ENCODE data around the gene ZNF860.

ZNF860 gene

DNA sequence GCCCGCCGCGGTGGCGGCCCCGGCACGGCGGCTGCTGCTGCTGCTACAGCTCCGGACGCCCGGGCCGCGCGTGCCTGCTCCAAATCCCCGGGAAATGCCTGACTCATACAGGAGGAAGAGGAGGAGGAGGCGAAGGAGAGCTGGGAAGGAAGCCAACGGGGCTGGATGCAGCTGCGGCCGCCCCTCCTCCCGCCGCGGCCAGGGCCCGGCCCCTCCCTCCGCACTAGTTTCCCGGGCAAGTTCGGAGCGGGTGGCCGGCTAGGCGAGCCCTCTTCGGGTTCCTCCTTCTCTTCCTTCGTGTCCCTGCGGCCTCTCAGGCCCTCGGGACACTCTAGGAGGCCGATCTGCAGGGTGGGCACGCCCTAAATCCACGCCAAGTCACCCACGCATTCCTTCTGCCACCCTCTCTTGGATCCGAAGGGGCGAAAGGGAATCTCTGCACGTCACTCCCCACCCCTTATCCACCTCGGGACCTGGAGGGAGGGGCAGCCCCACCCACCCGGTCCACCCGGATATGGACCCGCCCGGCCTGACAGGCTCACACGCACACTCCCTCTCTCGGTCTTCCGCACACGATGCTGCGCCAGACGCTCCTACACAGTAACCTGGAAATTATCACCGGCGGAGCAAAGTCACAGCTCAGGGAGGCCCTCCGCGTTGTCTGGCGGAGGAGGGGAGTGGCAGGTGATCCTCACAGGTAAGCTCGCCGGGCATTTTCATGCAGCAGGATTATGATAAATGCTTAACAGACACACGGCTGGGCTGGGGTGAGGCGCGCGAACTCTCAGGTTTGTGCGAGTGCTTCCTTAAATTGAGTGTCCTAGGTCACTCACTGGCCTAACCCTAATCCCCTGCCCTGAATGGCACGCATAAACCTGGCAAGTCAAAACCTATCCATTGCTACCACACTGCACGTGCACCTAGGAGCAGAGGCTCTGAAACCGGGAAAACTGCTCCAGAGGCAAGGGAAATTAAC lies at the start of gene ZNF860, which contains the start of gene OSBPL10:
ZNF860 (plus strand) TSS at position 545 of the 976 bp plus-strand sequence. CDS start 7,330 bp downstream, outside the sequence.
OSBPL10 (minus strand) TSS at position 57 of the 976 bp plus-strand sequence. CDS start 83 bp downstream, outside the sequence.
- peak in 1 of 4 experiments; percentile 27 for DNase-seq (ENCODE audit: low read depth in 4 of 4, low spot score in 1 of 4)

DNA sequence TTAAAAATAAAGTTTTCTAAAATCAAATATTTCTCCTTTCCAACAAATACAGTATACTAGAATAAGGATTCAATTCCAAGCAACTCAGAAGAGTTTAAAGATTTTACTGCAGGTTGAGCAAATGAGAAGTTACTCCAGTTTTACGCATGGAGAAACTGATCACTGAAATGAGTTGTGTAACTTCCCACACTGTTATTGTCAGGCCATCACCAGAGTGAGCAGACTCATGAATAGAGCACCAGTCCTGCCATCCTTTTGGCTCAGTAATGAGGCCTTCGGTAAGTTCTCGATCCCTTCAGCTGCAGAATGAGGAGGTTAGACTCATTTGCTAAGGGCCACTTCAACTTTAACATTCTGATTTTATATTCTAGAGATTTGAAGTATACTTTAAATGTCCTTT lies 48.6 kb upstream of the ZNF860 start:
- no peak for DNase-seq (ENCODE audit: low read depth in 4 of 4, low spot score in 1 of 4)

DNA sequence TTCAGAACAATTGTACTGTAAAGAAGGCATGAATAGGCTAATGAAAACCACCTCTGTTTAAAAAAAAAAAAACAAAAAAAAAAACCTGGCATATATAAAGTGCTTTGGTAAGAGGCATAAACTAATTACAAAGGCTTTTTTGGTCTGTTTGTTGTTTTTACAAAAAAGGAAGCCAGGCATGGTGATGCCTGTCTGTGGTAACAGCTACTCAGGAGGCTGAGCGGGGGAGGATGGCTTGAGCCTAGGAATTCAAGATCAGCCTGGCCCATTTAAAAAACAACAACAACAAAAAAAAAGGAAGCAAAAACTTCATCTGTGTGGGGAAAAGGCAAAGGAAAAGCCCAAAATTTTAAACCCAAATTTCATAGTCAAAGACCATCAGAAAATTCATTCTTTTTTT lies 47.5 kb upstream of the ZNF860 start:
- DNase-seq (ENCODE audit: low read depth in 4 of 4, low spot score in 1 of 4), result no peak

DNA sequence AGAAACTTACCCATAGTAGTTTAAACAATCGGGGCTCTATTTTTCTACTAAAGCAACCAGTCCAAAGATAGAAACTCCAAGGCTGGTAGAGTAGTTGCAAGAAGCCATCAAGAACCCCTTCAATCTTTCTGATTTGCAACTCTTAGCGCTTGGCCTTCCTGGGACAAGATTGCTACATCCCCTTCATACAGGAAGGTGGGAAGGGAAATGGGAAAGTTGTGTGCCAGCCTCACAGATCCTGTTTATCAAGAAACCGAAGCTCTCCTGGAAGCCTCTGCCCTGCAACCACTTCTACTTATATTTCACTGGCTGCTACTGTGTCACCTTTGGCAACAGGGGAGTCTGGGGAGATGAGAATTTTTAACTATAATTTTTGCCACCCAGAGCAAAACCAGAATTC lies 46.7 kb upstream of the ZNF860 start:
- no peak for DNase-seq (ENCODE audit: low read depth in 4 of 4, low spot score in 1 of 4)

DNA sequence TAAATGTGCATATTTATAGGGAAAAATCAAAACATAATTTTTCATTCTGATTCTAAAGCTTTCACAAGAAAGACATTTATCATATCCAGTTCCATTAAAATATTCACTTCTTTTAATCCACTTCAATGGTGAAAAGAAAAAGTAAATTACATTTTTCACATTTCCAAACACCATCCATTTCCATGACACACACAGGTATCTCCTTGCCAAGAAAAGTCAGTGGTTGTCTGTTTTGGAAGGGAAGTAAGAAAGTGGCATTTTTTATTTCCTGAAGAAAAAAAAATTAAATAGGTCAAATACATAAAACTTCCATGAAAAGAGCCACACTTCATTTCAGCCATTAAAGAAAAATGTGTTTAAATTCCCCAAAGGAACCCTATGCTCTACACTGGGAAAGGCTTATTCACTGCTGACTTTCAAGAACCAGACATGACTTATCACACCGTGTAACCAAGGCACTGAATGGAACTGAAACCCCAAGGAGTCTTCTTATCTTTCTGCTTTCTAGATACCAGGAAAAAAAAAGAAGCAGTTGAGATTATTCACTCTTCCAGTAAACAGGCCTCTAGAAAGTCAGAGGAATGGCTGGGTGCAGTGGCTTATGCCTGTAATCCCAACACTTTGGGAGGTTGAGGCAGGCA lies 45.0 kb upstream of the ZNF860 start:
- DNase-seq (ENCODE audit: low read depth in 4 of 4, low spot score in 1 of 4), result no peak

DNA sequence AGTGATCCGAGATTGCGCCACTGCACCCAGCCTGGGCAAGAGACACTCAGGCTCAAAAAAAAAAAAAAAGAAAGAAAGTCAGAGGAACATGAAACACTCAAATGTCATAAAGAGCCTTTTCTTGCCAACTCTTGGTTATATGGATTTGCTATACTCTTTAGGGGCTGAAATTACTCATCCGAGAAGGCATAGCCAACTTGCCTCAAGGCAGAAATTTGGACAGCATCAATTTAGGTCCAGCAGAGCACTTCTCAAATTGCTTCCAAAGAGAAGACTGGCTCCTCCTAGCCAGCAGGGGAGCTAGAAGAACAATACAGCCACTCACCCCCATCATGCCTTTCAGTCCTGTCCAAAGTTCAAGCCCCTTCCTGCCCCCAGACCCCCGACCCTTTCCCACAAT lies 44.3 kb upstream of the ZNF860 start:
- DNase-seq (ENCODE audit: low read depth in 4 of 4, low spot score in 1 of 4), result no peak

DNA sequence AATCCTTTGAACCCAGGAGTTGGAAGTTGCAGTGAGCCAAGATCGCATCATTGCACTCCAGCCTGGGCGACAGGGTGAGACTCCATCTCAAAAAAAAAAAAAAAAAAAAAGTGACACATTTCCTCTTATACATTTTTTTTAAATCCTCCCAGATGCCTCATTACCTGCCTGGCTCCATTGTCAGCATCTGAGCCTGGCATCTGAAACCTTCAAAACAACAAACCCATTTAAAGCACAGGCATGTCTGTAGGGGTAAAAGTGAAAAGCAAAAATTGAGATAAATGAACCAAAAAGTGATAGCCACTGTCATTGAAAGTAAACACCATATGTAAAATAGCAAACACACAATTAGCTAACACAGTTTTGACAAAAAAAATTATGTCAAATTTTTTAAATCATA lies 39.1 kb upstream of the ZNF860 start:
- DNase-seq (ENCODE audit: low read depth in 4 of 4, low spot score in 1 of 4), result no peak

DNA sequence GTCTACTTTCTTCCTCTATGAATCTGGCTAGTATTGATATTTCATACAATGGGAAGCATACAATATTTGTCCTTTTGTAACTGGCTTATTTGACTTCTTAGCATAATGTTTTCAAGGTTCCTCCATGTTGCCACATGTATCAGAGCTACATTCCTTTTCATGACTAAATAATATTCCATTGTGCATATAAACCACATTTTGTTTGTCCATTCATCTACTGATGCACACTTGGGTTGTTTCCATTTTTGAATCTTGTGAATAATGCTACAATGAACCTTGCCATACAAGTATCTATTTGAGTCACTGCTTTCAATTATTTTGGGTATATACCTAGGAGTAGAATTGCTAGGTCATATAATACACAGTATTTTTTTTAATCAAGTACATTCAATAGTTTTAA lies 38.5 kb upstream of the ZNF860 start:
- DNase-seq (ENCODE audit: low read depth in 4 of 4, low spot score in 1 of 4), result no peak

DNA sequence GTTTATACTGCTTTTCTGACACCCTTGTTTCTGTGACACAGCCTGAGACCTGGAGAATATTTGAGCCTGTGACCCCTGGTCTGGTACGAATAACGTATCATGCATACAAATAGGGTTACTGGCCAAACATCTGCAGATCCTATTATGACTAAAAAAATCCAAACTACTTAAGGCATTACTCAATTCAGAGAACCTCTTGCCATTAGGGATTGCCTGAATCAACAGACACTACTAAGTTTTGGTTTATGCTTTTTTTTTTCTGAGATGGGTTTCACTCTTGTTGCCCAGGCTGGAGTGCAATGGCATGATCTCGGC lies 35.9 kb upstream of the ZNF860 start:
- no peak for DNase-seq (ENCODE audit: low read depth in 4 of 4, low spot score in 1 of 4)

DNA sequence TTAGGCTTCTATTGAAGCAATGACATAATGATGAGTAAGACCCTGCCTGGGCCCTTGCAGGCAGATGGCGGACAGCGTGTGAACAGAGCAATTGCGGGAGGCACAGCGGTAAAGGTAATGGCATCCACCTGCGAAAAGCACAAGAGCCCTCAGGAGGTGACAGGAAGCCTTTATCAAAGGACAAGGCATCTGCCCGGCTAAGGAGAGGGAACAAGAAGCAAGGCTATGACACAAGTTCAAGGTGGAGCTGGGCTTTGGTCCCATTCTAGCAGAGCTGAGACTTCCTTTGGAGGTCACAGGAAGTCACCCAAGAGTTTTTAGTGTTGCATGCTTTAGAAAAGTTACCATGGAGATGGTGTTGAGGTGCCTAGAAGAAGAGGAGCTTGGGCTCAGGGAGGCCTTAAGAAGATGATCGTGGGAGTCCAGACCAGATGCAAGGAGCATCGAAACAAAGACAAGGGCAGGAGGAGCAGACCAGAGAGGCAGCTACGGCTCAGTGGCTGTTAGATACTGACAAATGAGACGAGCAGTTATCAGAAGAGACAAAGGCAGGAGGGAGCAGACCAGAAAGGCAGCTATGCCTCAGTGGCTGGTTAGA lies 35.0 kb upstream of the ZNF860 start:
- no peak for DNase-seq (ENCODE audit: low read depth in 4 of 4, low spot score in 1 of 4)

DNA sequence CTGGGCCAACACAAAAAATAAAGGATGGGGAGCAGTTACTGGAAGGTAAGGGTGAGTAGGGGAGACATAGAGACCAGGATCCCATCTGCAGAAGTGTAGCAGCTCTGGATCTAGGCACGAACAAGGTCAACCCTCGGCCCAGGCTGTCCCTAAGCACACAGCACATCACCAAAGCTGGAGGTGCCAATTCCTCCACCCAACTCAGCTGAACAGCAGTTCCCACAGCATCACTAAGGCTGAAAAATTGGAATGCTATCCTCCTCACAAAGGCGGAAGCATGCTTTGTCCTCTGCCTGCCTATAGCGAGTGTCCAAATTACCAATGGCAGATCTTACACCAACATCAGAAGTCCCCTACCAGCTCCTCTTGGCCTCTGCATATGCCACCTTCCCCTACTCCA lies 34.4 kb upstream of the ZNF860 start:
- no peak for DNase-seq (ENCODE audit: low read depth in 4 of 4, low spot score in 1 of 4)

DNA sequence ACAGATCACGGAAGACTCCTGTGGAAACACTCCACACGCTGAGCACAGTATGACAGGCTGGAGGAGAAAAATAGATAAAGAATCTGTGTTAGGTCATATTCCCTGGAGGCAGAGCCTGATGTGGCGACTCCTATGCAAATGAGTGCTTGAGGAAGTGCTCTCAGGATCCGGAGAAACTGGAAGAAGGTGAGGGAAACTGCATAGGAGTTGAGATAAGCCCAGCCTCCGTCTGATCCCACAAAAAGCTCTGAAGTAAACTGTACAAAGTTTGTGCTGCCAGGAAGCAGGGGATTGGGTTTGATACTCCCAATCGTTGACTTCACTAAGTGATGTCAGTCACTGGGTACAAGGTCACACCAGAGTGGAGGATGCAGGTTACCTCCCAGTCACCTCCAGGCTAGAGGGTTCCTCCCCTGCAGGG lies 33.9 kb upstream of the ZNF860 start:
- DNase-seq (ENCODE audit: low read depth in 4 of 4, low spot score in 1 of 4), result no peak

DNA sequence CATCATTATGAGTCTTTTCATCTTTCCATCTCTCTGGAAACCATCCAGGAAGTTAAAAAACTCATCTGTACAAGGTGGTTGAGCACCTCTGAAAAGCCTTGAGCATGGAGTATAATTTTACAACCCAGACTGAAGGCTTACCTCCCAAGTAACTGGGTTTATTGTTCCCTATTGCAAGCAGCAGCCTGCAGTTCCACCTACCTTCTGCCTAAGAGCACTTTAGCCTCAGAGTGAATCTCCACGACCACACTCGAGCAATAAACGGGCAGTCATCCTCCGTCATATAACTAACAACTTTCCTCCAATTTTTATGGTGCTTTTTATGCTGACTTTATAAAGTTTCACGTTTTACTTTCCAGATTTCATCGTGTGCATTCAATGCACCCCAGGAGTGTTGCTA lies 33.3 kb upstream of the ZNF860 start:
- DNase-seq (ENCODE audit: low read depth in 4 of 4, low spot score in 1 of 4), result no peak

DNA sequence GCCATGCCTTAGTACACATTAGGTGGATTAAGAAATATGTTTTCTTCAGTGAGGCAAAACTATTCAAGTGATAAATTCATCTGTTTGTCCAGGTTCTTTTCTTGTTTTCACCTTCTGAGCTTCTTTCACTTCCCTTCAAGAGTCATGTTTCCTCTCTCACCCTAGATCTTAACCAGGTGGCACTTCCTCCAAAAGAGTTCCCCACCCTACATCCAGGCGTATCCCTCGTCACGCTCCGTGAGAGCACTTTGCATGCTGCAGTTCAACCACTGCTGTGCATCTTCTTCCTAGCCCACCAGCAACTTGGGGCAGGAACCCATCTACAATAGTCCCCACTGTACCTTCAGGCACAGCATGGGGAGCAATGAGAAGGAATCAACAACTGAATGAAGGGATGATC lies 29.3 kb upstream of the ZNF860 start:
- no peak for DNase-seq (ENCODE audit: low read depth in 4 of 4, low spot score in 1 of 4)

DNA sequence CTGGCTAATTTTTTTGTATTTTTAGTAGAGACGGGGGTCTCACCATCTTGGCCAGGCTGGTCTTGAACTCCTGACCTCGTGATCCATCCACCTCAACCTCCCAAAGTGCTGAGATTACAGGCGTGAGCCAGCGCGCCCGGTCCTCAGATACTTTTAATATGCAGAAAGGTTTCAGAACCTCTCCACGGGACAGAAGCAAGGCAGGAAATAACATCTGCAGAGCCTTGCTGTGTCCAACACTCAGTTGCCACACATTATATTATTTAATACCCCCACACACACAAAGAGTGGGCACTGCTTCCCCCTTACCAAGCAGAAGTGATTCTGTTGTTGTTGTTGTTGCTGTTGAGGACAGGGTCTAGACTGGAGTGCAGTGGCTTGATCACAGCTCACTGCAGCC lies 28.5 kb upstream of the ZNF860 start:
- DNase-seq (ENCODE audit: low read depth in 4 of 4, low spot score in 1 of 4), result no peak

DNA sequence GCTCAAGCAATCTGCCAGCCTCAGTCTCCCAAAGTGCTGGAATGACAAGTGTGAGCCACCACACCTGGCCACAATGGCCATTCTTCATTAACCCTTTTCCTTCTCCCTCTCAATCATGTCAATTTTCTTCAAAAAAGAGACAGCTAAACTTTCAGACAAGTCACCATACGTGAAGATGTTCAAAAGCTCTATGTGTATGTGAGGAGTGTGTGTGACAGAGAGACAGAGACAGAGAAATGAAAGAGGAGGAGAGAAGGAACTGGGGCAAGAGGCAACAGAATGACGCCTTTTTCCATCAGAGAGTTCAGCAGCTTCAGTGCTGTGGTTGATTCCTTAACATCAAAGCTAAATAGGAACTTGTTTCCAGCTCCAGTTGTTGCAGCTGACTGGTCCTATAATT lies 27.9 kb upstream of the ZNF860 start:
- no peak for DNase-seq (ENCODE audit: low read depth in 4 of 4, low spot score in 1 of 4)

DNA sequence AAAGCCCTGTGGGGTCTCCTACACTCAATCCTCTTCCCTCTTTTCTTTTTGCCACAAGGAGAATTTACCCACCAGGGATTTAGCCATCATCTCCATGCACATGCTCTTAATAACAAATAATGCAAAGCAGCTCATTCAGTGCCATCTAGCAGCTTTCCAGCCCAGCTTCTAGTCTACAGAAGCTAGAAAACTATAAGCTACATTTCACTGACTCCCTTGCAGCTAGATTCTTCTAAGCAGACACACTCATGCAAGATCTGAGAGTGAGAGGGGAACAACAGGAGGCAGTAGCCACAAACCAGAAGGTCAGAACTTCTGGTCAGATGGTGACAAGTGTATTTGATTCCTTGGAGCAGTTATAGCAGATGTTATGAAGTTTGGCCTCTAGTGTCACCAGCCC lies 26.0 kb upstream of the ZNF860 start:
- no peak for DNase-seq (ENCODE audit: low read depth in 4 of 4, low spot score in 1 of 4)

DNA sequence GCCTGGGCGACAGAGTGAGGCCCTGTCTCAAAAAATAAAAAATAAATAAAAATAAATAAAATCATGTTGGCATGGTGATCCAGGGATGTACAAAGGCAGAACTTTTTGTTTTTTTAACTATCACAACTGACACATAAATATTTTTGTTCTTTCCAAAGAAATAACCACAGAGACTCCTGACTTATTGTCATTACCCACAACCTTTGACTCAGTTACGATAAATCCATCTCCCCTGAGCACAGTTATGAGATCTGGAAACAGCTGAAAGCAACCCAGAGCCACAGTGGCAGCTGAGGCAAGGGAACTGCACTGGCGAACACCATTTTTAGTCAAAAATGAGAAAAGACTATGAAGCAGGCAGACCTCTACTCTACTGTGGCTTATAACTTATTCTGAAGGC lies 24.4 kb upstream of the ZNF860 start:
- DNase-seq (ENCODE audit: low read depth in 4 of 4, low spot score in 1 of 4), result no peak

DNA sequence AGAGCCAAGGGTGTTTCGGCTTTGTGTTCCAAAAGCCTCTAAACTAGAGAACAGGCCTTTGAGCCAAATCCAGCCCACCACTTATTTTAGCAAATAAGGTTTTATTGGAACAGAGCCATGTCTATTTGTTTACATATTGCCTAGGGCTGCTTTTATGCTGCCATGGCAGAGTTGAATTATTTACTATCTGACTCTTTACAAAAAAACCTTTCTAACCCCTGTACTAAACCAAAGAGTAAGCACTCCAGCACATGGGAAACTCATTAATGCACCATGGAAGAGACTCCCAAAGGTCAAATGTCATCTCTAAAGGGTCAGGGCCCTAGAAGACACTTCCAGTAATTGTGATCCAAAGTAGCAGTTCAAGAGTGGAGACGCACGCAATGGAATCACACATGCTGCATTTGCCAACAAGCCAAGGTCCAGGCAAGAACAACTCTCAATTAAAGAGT lies 22.8 kb upstream of the ZNF860 start:
- DNase-seq (ENCODE audit: low read depth in 4 of 4, low spot score in 1 of 4), result no peak

DNA sequence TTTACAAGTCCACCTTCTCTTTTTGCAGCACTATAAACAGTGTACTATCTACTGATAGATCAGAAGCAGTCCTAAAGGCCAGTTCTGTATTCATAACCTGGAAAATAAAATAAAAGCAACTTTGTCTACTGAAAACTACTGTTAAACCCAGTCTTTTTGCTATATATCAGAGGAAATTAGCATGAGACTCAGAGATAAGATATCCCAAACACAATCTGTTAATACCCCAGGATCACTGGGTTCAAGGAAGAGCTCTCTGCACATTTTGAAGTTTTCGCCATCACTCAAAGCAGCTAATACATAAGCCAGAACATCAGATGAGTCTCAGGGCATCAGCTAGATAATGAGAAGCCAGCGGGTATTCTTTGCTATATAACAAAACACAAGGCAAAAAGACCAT lies 22.3 kb upstream of the ZNF860 start:
- DNase-seq (ENCODE audit: low read depth in 4 of 4, low spot score in 1 of 4), result no peak

DNA sequence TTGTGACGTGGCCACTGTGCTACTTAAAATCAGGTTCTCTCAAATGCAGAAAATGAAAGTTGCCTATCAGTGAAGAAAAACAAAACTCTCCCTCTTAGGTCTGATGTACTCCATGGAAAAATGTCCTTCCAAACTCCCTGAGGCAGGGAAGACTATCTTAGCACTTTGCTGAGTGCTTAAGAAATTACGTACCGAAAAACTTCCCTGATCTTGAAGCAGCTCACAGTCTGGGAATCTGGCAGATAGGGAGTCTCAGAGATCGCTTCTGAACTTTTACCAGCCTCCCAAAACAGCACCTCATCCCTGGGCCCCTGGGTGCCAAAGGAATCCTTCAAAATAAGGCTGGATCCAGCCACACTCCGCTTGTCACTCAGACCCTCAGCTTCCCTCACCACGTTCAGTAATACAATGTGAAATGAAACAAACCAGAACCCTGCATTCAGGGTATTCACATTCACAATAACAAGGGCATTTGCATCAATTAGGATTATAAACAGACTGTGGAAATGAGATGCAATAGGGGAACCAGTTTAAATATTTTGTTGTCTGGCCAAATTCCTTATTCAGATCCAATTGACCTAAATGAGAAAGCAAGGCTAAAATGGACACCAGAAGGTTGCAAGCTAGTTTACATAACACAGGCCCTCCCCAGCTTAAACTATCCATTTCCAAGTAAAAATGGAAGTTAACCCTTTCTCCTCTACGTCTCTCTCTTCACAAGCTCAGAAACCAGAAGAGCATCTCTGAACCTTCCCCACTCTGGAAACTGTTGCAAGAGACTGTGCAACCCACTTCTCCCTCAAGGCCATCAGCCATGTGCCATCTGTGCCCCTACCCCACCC lies 21.4 kb upstream of the ZNF860 start:
- no peak for DNase-seq (ENCODE audit: low read depth in 4 of 4, low spot score in 1 of 4)
